GM21381 (cell line): ENCODE measurements around the gene TRIM58.

Source experiments
- ATAC-seq: cut with Tn5 transposase; IDR thresholded peaks from one replicate; pipeline ENCODE4 v1.9.1; 2021; ENCODE audit warnings: mild to moderate bottlenecking, moderate library complexity; ENCODE audit not compliant: unreplicated experiment

Gene TRIM58

GRCh38 chr1:247857069-247857984 lies at the start of gene TRIM58:
TSS of gene TRIM58 (plus strand) at chr1:247857187. CDS start at chr1:247857247, 60 bp downstream.
- peak; percentile 58 for ATAC-seq

- ATAC-seq, result no peak
Measured at GRCh38 chr1:247812637-247813036, 44.4 kb upstream of the TRIM58 start.

- no peak for ATAC-seq
Measured at GRCh38 chr1:247822060-247822459, 34.9 kb upstream of the TRIM58 start.

GRCh38 chr1:247824023-247824422 lies 33.0 kb upstream of the TRIM58 start, which contains the start of gene OR14A16:
TSS of gene OR14A16 (minus strand) at chr1:247824119. CDS start at chr1:247815729, 8,390 bp downstream.
- ATAC-seq, result no peak

- no peak for ATAC-seq
Measured at GRCh38 chr1:247825362-247825761, 31.6 kb upstream of the TRIM58 start.

- no peak for ATAC-seq
Measured at GRCh38 chr1:247829656-247830055, 27.3 kb upstream of the TRIM58 start.

GRCh38 chr1:247833601-247834000 lies 23.4 kb upstream of the TRIM58 start:
- ATAC-seq, result no peak

GRCh38 chr1:247840818-247841217 lies 16.2 kb upstream of the TRIM58 start:
- no peak for ATAC-seq

GRCh38 chr1:247841796-247842195 lies 15.2 kb upstream of the TRIM58 start, which contains the start of gene OR11L1:
TSS of gene OR11L1 (minus strand) at chr1:247841896. CDS start at chr1:247841896, 0 bp downstream.
- ATAC-seq, result no peak

GRCh38 chr1:247843411-247843810 lies 13.6 kb upstream of the TRIM58 start:
- no peak for ATAC-seq

GRCh38 chr1:247845011-247845692 lies 11.8 kb upstream of the TRIM58 start:
- no peak for ATAC-seq

- no peak for ATAC-seq
Measured at GRCh38 chr1:247845693-247846017, 11.3 kb upstream of the TRIM58 start.

GRCh38 chr1:247848346-247848745 lies 8.6 kb upstream of the TRIM58 start:
- ATAC-seq, result no peak

- ATAC-seq, result no peak
Measured at GRCh38 chr1:247849616-247850015, 7.4 kb upstream of the TRIM58 start.

GRCh38 chr1:247854899-247855545 lies 2.0 kb upstream of the TRIM58 start:
- no peak for ATAC-seq

- no peak for ATAC-seq
Measured at GRCh38 chr1:247855911-247856310, 1.1 kb upstream of the TRIM58 start.

GRCh38 chr1:247857985-247858619 lies 1.1 kb downstream of the TRIM58 start:
- no peak for ATAC-seq

GRCh38 chr1:247862756-247863155 lies 5.8 kb downstream of the TRIM58 start:
- ATAC-seq, result no peak

- ATAC-seq, result no peak
Measured at GRCh38 chr1:247864644-247865043, 7.7 kb downstream of the TRIM58 start.

- no peak for ATAC-seq
Measured at GRCh38 chr1:247865416-247865815, 8.4 kb downstream of the TRIM58 start.

- no peak for ATAC-seq
Measured at GRCh38 chr1:247883346-247883745, 26.4 kb downstream of the TRIM58 start.
